Measurements from ENCODE around the gene CCR2. TPM values are rescaled to one million over a fixed set of nuclear protein-coding genes. Genes with fewer than 3 reads are reported as not detected.
A peak's percentile ranks its signal among the peaks of the same experiment; 100 is the strongest.

CCR2 gene
- polyA plus RNA-seq, 1 of the 3 experiments (the other 2 are of a cell fraction), result not detected

- TF ChIP-seq RXRA (IDR thresholded peaks at IDR 0.05; ENCODE audit: borderline replicate concordance, low read depth) (no peak), CHD2 (IDR thresholded peaks at IDR 0.05; ENCODE audit: low read length, partially characterized antibody) (no peak)
These were observed 13.9 kb downstream of the CCR2 start (continued) for GRCh38 chr3:46367811-46368210.

DNA sequence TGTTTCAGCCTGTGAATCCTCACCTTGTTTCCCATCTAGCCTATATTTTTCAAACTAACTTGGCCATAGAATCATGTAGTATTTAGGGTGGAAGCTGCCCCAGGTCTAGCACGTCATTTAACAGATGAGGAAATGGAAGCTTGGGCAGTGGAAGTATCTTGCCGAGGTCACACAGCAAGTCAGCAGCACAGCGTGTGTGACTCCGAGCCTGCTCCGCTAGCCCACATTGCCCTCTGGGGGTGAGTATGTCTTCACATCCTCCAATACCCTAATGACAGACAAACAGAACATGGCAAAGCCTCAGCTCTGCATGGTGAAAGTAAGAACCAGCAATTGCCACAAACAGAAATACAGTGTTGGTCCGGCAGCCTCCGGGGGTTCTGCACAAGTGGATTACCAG lies 14.7 kb downstream of the CCR2 start:
- no peaks in the 10 kb centered on the region for H3K4me1 ChIP-seq (ENCODE audit: control insufficient read depth in 1 of 2, insufficient read depth in 2 of 2, low read depth in 1 of 2, low read length in 1 of 2)
- no peak overlapping the region for H2AFZ ChIP-seq (ENCODE audit: low read depth)
- no peak overlapping the region for H3K4me3 ChIP-seq (ENCODE audit: low read depth in 2 of 2, low read length in 1 of 2)
- ChIA-PET POLR2A (no interaction called here), CTCF (interaction anchor here (0.7 to 2.9 kb wide), 3 partner anchors 8 to 19 kb away, joined by 3 to 14 read pairs (median 4); no protein-coding TSS in a partner anchor)
- H3K27ac ChIP-seq (ENCODE audit: low read depth in 2 of 2, low read length in 1 of 2), result no peak overlapping the region
- H3F3A ChIP-seq (replicated peaks; ENCODE audit: insufficient read depth), result peaks cover 3% of the 10 kb centered on the region
- 5% methylated on average over 7 of the region's 7 CpGs for WGBS (ENCODE audit: low lambda C conversion rate)
- DNase-seq, result peak; percentile 14
- H3K4me2 ChIP-seq, result no peak overlapping the region
- H4K20me1 ChIP-seq (ENCODE audit: insufficient read depth), result no peaks in the 10 kb centered on the region
- no peaks in the 10 kb centered on the region for H3K9me2 ChIP-seq
- H3K9ac ChIP-seq, result no peak overlapping the region
- peaks cover 28% of the 10 kb centered on the region for H3K27me3 ChIP-seq (ENCODE audit: insufficient read depth)
- H3K36me3 ChIP-seq (replicated peaks in 1 of 2; ENCODE audit: control insufficient read depth in 1 of 2, insufficient read depth in 2 of 2, low read length in 1 of 2), result no peaks in the 10 kb centered on the region
- no peaks in the 10 kb centered on the region for H3K9me3 ChIP-seq
- TF ChIP-seq GATA2 (CRISPR knock-in tag; IDR thresholded peaks at IDR 0.05), result no peak
- 0 out of 2 replicates have a peak, but pooled peaks have one; percentile 12 for TF ChIP-seq RAD21 (IDR thresholded peaks at IDR 0.05; ENCODE audit: low read length)
- H3K79me2 ChIP-seq (ENCODE audit: insufficient read depth), result no peaks in the 10 kb centered on the region

- Histone ChIP-seq H3K4me3 (ENCODE audit: low read depth in 2 of 2, low read length in 1 of 2) (no peak overlapping the region), H3F3A (replicated peaks; ENCODE audit: insufficient read depth) (peaks cover 3% of the 10 kb centered on the region), H3K9me3 (no peaks in the 10 kb centered on the region), H3K27me3 (ENCODE audit: insufficient read depth) (peaks cover 33% of the 10 kb centered on the region), H3K4me1 (ENCODE audit: control insufficient read depth in 1 of 2, insufficient read depth in 2 of 2, low read depth in 1 of 2, low read length in 1 of 2) (no peaks in the 10 kb centered on the region), H3K27ac (ENCODE audit: low read depth in 2 of 2, low read length in 1 of 2) (no peak overlapping the region), H3K36me3 (replicated peaks in 1 of 2; ENCODE audit: control insufficient read depth in 1 of 2, insufficient read depth in 2 of 2, low read length in 1 of 2) (no peaks in the 10 kb centered on the region), H4K20me1 (ENCODE audit: insufficient read depth) (no peaks in the 10 kb centered on the region), H3K79me2 (ENCODE audit: insufficient read depth) (no peaks in the 10 kb centered on the region), H3K9me2 (no peaks in the 10 kb centered on the region), H2AFZ (ENCODE audit: low read depth) (no peak overlapping the region), H3K4me2 (no peak overlapping the region), H3K9ac (no peak overlapping the region)
- 0% methylated on average over 4 of the region's 4 CpGs for WGBS (ENCODE audit: low lambda C conversion rate)
- ChIA-PET POLR2A (no interaction called here), CTCF (interaction anchor here (0.7 to 2.9 kb wide), 6 partner anchors 9 to 291 kb away, joined by 3 to 14 read pairs (median 3); no protein-coding TSS in a partner anchor)
- DNase-seq, result no peak
- TF ChIP-seq MEF2A (IDR thresholded peaks at IDR 0.05; ENCODE audit: borderline replicate concordance, low read depth) (no peak), TCF12 (IDR thresholded peaks at IDR 0.05) (no peak), NFIC (IDR thresholded peaks at IDR 0.05; ENCODE audit: borderline replicate concordance) (no peak), SMC3 (IDR thresholded peaks at IDR 0.05; ENCODE audit: low read depth, low read length) (no peak), POLR2AphosphoS5 (IDR thresholded peaks at IDR 0.05; ENCODE audit: low read depth, low read length) (no peak), FOXM1 (IDR thresholded peaks at IDR 0.05; ENCODE audit: low read depth) (no peak), RAD21 (IDR thresholded peaks at IDR 0.05; ENCODE audit: low read length) (no peak), TAF1 (IDR thresholded peaks at IDR 0.05; ENCODE audit: borderline replicate concordance, low read depth, low read length) (no peak)
- TF ChIP-seq, protein P1, sequence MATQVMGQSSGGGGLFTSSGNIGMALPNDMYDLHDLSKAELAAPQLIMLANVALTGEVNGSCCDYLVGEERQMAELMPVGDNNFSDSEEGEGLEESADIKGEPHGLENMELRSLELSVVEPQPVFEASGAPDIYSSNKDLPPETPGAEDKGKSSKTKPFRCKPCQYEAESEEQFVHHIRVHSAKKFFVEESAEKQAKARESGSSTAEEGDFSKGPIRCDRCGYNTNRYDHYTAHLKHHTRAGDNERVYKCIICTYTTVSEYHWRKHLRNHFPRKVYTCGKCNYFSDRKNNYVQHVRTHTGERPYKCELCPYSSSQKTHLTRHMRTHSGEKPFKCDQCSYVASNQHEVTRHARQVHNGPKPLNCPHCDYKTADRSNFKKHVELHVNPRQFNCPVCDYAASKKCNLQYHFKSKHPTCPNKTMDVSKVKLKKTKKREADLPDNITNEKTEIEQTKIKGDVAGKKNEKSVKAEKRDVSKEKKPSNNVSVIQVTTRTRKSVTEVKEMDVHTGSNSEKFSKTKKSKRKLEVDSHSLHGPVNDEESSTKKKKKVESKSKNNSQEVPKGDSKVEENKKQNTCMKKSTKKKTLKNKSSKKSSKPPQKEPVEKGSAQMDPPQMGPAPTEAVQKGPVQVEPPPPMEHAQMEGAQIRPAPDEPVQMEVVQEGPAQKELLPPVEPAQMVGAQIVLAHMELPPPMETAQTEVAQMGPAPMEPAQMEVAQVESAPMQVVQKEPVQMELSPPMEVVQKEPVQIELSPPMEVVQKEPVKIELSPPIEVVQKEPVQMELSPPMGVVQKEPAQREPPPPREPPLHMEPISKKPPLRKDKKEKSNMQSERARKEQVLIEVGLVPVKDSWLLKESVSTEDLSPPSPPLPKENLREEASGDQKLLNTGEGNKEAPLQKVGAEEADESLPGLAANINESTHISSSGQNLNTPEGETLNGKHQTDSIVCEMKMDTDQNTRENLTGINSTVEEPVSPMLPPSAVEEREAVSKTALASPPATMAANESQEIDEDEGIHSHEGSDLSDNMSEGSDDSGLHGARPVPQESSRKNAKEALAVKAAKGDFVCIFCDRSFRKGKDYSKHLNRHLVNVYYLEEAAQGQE (IDR thresholded peaks at IDR 0.05; ENCODE audit: low read depth, low read length), result no peak
- TF ChIP-seq, protein P2, sequence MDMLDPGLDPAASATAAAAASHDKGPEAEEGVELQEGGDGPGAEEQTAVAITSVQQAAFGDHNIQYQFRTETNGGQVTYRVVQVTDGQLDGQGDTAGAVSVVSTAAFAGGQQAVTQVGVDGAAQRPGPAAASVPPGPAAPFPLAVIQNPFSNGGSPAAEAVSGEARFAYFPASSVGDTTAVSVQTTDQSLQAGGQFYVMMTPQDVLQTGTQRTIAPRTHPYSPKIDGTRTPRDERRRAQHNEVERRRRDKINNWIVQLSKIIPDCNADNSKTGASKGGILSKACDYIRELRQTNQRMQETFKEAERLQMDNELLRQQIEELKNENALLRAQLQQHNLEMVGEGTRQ (IDR thresholded peaks at IDR 0.05; ENCODE audit: borderline replicate concordance, low read depth, low read length), result no peak
These were observed 15.2 kb downstream of the CCR2 start for GRCh38 chr3:46369151-46369550.
